GM10248 (cell line): ENCODE measurements around the gene TEX52.

Source experiments
- CTCF ChIA-PET: fragments of 300-600 bp; sonication (Branson Sonifier 250); formaldehyde crosslinking; extraction: SDS; loops from one replicate; lab custom pipeline; 2021; ENCODE audit warnings: antibody characterized with exemption; lab: Yijun Ruan, JAX
- POLR2A ChIA-PET: fragments of 350-650 bp; sonication (Branson Sonifier 250); formaldehyde crosslinking; extraction: SDS; loops from one replicate; lab custom pipeline; 2020; ENCODE audit warnings: antibody characterized with exemption; lab: Yijun Ruan, JAX
- DNase-seq: peaks from one replicate; pipeline ENCODE4 v3.0.0; 2012; ENCODE audit errors: extremely low spot score
- TF ChIP-seq, protein P1 (sequence below): IDR thresholded peaks from 2 replicates; pipeline ENCODE4 v1.5.1; 2012; ENCODE audit warnings: mild to moderate bottlenecking, low read depth; ENCODE audit errors: extremely low read depth, missing control alignments, control extremely low read depth

Gene TEX52

DNA sequence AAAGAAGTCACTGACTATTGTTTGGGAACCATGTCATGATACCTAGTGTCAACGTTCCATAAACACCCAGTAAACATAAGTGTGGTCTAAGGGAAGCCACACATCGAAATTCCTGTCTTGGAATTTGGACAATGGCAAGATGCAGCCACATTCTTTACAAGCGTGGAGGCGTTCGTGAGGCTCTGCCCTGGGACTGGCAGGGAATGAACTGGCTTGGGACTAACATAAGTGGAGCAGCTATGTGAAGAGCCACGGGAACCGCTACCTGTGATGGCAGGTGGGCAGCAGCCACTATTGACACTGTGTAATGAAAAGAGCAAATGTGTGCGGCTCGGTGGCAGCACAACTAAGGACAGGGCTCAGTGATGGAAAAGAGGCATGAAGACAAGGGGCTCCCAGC, 12.1 kb downstream of the TEX52 start:
- CTCF ChIA-PET = interaction anchor here (1.2 to 2.6 kb wide), 4 partner anchors 10 to 189 kb away, joined by 3 to 20 read pairs (median 6); no protein-coding TSS in a partner anchor
- no peak for DNase-seq
- TF ChIP-seq, protein P1, sequence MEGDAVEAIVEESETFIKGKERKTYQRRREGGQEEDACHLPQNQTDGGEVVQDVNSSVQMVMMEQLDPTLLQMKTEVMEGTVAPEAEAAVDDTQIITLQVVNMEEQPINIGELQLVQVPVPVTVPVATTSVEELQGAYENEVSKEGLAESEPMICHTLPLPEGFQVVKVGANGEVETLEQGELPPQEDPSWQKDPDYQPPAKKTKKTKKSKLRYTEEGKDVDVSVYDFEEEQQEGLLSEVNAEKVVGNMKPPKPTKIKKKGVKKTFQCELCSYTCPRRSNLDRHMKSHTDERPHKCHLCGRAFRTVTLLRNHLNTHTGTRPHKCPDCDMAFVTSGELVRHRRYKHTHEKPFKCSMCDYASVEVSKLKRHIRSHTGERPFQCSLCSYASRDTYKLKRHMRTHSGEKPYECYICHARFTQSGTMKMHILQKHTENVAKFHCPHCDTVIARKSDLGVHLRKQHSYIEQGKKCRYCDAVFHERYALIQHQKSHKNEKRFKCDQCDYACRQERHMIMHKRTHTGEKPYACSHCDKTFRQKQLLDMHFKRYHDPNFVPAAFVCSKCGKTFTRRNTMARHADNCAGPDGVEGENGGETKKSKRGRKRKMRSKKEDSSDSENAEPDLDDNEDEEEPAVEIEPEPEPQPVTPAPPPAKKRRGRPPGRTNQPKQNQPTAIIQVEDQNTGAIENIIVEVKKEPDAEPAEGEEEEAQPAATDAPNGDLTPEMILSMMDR = no peak
- POLR2A ChIA-PET = no interaction called here

DNA sequence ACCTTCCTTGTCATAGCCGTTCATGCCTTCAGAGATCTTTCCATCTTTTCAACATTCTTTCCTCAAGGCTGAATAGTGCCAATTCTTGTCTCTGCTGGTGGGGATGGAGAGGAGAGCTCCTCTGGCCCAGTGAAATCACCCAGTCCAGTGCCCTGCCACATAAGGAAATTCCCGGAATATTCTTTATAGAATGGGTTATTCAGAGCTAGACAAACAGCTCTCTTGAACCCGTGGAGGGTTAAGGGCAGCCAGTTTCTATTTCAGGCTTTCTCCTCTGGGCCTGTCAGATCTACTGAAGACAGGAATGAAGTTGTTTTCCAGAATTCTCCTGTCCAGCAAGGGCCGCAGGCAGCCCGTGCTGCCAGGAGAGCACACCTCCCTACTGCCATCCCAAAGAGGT, 13.9 kb downstream of the TEX52 start:
- TF ChIP-seq, protein P1 = no peak
- ChIA-PET CTCF (interaction anchor here (1.2 to 1.3 kb wide), 2 partner anchors 11 to 101 kb away, joined by 4 to 6 read pairs; no protein-coding TSS in a partner anchor), POLR2A (no interaction called here)
- no peak for DNase-seq

DNA sequence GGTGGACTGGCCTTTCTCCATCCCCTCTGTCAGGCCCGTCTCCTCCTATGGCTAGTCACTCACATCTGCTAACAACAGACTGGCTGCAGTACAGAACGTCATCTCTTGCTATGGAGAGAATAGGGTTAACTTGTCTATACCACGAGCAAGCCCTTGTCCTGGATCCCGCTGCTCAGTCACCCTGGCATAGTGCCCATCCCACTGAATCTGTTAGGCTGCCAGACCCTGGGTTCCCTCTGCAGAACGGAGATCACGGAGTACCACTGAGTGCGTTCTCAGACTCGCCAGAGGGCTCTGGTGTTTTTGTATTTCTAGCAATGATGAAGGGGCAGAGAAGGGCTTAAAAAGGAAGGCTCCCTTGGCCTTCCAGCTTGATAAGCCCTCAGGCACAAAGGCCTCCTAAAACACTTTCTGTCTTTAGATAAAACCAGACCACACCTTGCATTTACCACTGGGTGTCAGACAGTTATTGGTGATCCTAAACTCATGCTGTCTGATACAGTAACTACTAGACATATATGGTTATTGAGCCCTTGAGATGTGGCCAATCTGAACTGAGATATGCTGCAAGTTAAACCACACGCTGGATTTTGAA, 15.7 kb downstream of the TEX52 start:
- no peak for DNase-seq
- POLR2A ChIA-PET = no interaction called here
- TF ChIP-seq, protein P1 = no peak
- CTCF ChIA-PET = no interaction called here

DNA sequence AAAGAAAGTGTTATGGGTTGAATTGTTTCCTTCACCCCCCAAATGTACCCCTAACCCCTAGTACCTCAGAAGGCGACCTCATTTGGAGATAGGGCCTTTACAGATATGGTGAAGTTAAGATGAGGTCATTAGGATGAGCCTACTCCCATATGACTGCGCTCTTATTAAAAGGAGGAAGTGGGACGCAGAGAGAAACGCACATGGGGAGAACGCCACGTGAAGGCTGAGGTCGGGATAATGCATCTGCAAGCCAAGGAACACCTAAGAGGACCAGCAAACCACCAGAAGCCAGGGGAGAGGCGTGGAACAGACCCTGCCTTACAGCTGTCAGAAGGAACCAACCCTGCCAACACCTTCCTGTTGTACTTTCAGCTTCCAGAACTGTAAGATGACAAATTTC, 20.3 kb downstream of the TEX52 start:
- ChIA-PET CTCF (interaction anchor here (1.5 to 3.3 kb wide), 4 partner anchors 9 to 22 kb away, joined by 3 to 11 read pairs (median 4); no protein-coding TSS in a partner anchor), POLR2A (no interaction called here)
- TF ChIP-seq, protein P1 = no peak
- no peak for DNase-seq

DNA sequence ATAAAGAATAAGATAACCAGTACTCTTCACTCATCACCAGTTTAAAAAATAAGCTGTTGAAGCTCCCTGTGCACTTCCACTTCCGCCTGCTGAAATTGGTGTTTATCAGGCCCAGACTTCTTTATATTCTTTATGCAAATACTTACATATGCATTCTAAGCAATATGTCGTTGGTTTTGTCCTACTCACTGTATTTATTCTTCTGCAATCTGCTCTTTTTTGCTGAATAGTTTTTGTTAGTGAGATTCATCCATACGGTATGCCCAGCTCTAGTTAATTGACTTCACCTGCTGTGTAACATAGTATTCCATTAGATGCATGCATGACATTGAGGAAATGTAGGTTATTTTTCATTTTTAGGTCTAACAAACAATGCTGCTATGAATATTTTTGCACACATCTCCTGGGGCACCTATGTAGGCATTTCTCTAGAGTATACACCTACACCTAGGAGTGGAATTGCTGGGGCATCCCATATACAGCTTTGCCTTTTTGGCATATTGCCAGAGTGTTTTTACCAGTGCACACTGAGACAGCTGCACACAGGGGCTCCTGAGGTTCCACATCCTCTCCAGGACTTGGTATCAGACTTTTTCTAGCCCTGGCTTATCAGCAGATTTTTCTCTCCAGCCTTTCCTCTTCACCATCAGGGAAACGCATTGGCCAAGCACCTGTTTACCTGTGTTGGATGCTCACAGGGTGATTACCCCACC, 21.0 kb downstream of the TEX52 start:
- POLR2A ChIA-PET = no interaction called here
- TF ChIP-seq, protein P1 = no peak
- DNase-seq = no peak
- CTCF ChIA-PET = interaction anchor here (1.3 to 3.3 kb wide), 5 partner anchors 10 to 22 kb away, joined by 3 to 11 read pairs (median 4); no protein-coding TSS in a partner anchor

DNA sequence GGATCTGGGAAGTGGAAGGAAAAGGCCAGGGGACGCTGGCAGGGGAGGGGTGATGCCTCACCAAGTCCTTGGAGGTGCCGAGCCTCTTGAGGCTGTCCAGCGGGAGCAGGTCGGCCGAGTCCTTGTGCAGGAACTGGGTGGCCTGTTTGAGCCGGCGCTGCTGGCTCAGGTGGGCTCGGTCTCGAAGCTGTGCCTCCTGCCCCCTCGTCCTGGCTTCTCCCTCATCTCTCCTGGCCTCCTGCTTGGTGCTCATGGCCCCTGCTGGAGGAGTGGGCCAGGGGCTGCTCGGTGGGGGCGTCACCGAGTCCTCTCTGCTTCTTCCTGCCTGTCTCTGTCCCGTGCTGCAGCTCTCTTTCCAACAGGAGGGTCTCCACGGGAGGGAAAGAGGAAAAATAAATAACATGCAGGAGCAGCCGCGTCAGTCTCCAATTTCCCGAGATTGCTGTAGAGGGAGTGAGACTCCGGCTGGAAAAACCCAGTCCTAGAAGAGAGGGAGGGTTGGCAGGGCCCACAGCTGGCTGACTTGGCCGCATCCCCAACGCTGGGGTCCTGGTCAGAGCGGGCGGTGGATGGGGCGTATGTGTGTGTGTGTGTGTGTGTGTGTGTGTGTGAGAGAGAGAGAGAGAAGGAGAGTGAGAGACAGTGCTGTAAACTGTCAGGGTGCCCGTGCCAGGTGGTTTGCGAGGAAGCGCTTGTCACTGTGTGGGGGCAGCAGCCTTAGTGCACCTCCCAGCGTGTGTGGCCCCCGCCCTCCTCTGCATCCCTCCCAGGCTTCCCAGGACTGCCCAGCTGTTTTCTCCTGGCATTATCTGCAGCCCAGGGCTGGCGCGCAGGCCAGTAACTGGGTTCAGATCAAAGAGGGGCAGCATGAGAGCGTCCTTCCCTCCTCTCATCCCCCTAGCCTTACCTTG, 22.0 kb downstream of the TEX52 start, which contains the start of gene NRIP2:
NRIP2 (minus strand) TSS at position 455 of the 911 bp plus-strand sequence; CDS start at position 403, 52 bp downstream.
- DNase-seq = no peak
- ChIA-PET POLR2A (no interaction called here), CTCF (interaction anchor here (1.3 to 3.3 kb wide), 3 partner anchors 19 to 23 kb away, joined by 3 to 11 read pairs (median 4); no protein-coding TSS in a partner anchor)
- TF ChIP-seq, protein P1 = no peak
